ENCODE measurements around the gene FZR1. TPM values are rescaled to one million over a fixed set of nuclear protein-coding genes. Genes with fewer than 3 reads are reported as not detected.
A peak's percentile ranks its signal among the peaks of the same experiment; 100 is the strongest.

Gene FZR1
- total RNA-seq, 1 experiment from 2014 or later = 59.1 TPM

DNA sequence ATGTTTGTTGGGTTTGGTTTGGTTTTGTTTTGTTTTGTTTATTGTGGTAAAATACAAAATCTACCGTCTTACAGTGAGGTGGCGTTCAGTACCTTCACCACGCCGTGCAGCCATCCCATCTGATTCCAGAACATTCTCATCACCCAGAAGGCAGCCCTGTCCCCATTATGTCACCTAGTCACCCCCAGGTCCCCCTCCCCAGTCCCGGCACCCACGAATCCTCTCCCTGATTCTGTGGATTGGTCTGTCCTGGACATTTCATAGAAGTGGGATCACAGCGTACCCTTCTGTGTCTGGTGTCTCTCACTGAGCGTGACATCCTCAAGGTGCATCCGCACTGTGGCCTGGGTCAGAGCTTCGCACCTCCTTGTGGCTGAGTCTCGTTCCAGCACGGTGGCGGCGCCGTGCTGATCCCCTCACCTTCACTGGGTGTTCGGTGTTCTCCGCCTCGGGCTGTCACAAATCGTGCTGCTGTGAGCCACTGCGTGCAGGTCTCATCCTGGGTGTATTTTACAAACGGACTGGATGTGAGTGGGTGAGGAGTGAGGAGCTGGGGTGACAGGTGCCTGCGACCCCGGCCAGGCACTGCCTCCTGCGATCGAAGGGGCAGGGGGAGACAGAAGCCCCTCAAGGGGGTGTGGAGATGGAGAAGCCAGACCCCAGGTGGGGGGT, 32.3 kb downstream of the FZR1 start:
- Histone ChIP-seq H3K4me3 (ENCODE audit: low read depth, low read length) (no peak overlapping the region), H3K36me3 (ENCODE audit: control insufficient read depth, insufficient read depth, low read length) (no peaks in the 10 kb centered on the region), H3K9me3 (no peaks in the 10 kb centered on the region), H3K27me3 (replicated peaks; ENCODE audit: control insufficient read depth, insufficient read depth, low read length) (no peaks in the 10 kb centered on the region), H3K4me1 (no peaks in the 10 kb centered on the region)
- no TSS peak for BruUV-seq (replicated peaks)
- Mint-ChIP-seq H3K4me3 (ENCODE audit: unreplicated experiment) (no peak overlapping the region), H3K4me1 (ENCODE audit: low read depth, unreplicated experiment) (no peaks in the 10 kb centered on the region), H3K9me3 (ENCODE audit: unreplicated experiment) (no peaks in the 10 kb centered on the region), H3K36me3 (ENCODE audit: insufficient read depth, unreplicated experiment) (peaks cover 58% of the 10 kb centered on the region), H3K27ac (ENCODE audit: unreplicated experiment) (peak overlapping the region; percentile 56), H3K27me3 (ENCODE audit: insufficient read depth, unreplicated experiment) (no peaks in the 10 kb centered on the region)
- DNase-seq = no peak
- ChIA-PET CTCF (no interaction called here), POLR2A (no interaction called here)
- intact Hi-C loops (cut with micrococcal nuclease; ENCODE audit: unreplicated experiment) = no loop called here
- TF ChIP-seq, protein P1, sequence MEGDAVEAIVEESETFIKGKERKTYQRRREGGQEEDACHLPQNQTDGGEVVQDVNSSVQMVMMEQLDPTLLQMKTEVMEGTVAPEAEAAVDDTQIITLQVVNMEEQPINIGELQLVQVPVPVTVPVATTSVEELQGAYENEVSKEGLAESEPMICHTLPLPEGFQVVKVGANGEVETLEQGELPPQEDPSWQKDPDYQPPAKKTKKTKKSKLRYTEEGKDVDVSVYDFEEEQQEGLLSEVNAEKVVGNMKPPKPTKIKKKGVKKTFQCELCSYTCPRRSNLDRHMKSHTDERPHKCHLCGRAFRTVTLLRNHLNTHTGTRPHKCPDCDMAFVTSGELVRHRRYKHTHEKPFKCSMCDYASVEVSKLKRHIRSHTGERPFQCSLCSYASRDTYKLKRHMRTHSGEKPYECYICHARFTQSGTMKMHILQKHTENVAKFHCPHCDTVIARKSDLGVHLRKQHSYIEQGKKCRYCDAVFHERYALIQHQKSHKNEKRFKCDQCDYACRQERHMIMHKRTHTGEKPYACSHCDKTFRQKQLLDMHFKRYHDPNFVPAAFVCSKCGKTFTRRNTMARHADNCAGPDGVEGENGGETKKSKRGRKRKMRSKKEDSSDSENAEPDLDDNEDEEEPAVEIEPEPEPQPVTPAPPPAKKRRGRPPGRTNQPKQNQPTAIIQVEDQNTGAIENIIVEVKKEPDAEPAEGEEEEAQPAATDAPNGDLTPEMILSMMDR (IDR thresholded peaks at IDR 0.05; ENCODE audit: insufficient read depth in 1 of 2, low read depth in 1 of 2, low read length in 1 of 2, severe bottlenecking in 1 of 2, unreplicated experiment in 1 of 2) = no peak

DNA sequence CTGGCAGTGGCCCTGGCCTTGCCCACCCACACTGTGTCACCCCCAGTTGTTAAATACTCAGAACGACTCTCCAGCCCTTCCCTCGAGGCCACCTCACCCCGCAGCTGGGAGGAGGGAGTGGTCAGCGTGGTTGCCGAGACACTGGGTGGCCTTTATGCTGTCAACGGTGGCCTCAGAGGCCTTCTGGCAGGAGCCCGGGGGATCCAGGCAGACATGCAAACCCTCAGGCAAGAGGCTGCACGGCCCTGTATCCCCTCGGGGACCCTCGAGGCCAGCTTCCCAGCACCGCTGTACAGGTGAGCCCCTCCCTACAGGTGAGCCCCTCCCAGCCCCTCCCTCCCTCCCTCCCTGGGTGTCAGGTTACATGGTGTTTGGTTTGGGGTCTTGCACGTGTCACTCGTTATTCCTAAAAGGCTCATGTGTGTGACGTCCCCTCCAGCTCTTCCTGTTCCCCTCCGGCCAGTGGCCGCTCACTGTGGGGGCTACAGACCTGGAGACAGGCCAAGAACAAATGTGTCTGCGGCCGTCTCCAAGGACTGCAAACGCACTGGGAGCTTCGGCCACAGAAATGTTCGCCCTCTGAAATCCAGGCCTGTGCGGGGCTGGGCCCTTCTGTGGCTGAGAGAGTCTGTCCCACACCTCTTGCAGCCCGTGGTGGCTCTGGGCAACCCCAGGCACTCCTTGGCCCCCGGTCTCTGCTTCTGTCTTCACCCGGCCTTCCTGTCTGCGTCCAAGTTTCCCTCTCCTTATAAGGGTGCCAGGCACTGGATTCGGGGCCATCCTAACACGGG, 33.0 kb downstream of the FZR1 start, which contains the start of gene TEKTIP1:
Gene TEKTIP1 (plus strand): TSS at position 210 of the 791 bp plus-strand sequence. CDS start 4 bp downstream, at position 214.
- Mint-ChIP-seq H3K27ac (ENCODE audit: unreplicated experiment) (peak within 1 kb of the TSS; percentile 56), H3K4me1 (ENCODE audit: low read depth, unreplicated experiment) (no peaks in the 10 kb centered on the region), H3K27me3 (ENCODE audit: insufficient read depth, unreplicated experiment) (no peaks in the 10 kb centered on the region), H3K4me3 (ENCODE audit: unreplicated experiment) (no peak within 1 kb of the TSS), H3K36me3 (ENCODE audit: insufficient read depth, unreplicated experiment) (peaks cover 56% of the 10 kb centered on the region), H3K9me3 (ENCODE audit: unreplicated experiment) (no peaks in the 10 kb centered on the region)
- no TSS peak for BruUV-seq (replicated peaks)
- DNase-seq = peak in 1 of 2 experiments; percentile 22
- H3K27me3 ChIP-seq (replicated peaks; ENCODE audit: control insufficient read depth, insufficient read depth, low read length) = no peaks in the 10 kb centered on the region
- POLR2A ChIA-PET = no interaction called here
- H3K36me3 ChIP-seq (ENCODE audit: control insufficient read depth, insufficient read depth, low read length) = no peaks in the 10 kb centered on the region
- TF ChIP-seq, protein P1 (IDR thresholded peaks at IDR 0.05; ENCODE audit: insufficient read depth in 1 of 2, low read depth in 1 of 2, low read length in 1 of 2, severe bottlenecking in 1 of 2, unreplicated experiment in 1 of 2) = no peak
- CTCF ChIA-PET = no interaction called here
- intact Hi-C loops (cut with micrococcal nuclease; ENCODE audit: unreplicated experiment) = no loop called here
- H3K4me3 ChIP-seq (ENCODE audit: low read depth, low read length) = no peak within 1 kb of the TSS
- H3K9me3 ChIP-seq = no peaks in the 10 kb centered on the region
- H3K4me1 ChIP-seq = no peaks in the 10 kb centered on the region

DNA sequence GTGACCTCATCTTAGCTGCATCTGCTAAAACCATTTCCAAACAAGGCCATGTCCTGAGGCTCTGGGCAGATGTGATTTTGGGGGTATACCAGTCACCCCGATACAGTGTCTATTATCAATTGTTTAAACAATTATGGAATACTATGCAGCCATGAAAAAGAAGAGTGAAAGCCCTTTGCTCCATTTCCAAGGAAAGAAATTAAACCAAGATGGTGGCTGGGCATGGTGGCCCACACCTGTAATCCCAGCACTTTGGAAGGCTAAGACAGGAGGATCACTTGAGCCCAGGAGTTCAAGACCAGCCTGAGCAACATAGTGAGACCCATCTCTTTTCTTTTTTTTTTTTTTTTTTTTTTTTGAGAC, 33.6 kb downstream of the FZR1 start:
- POLR2A ChIA-PET = no interaction called here
- Mint-ChIP-seq H3K27ac (ENCODE audit: unreplicated experiment) (no peak overlapping the region), H3K27me3 (ENCODE audit: insufficient read depth, unreplicated experiment) (no peaks in the 10 kb centered on the region), H3K9me3 (ENCODE audit: unreplicated experiment) (no peaks in the 10 kb centered on the region), H3K4me1 (ENCODE audit: low read depth, unreplicated experiment) (no peaks in the 10 kb centered on the region), H3K36me3 (ENCODE audit: insufficient read depth, unreplicated experiment) (peaks cover 55% of the 10 kb centered on the region), H3K4me3 (ENCODE audit: unreplicated experiment) (no peak overlapping the region)
- H3K4me3 ChIP-seq (ENCODE audit: low read depth, low read length) = no peak overlapping the region
- H3K4me1 ChIP-seq = no peaks in the 10 kb centered on the region
- H3K9me3 ChIP-seq = no peaks in the 10 kb centered on the region
- CTCF ChIA-PET = no interaction called here
- no peak for DNase-seq
- H3K27me3 ChIP-seq (replicated peaks; ENCODE audit: control insufficient read depth, insufficient read depth, low read length) = no peaks in the 10 kb centered on the region
- intact Hi-C loops (cut with micrococcal nuclease; ENCODE audit: unreplicated experiment) = no loop called here
- TF ChIP-seq, protein P1 (IDR thresholded peaks at IDR 0.05; ENCODE audit: insufficient read depth in 1 of 2, low read depth in 1 of 2, low read length in 1 of 2, severe bottlenecking in 1 of 2, unreplicated experiment in 1 of 2) = no peak
- BruUV-seq (replicated peaks) = TSS peak; percentile 30
- H3K36me3 ChIP-seq (ENCODE audit: control insufficient read depth, insufficient read depth, low read length) = no peaks in the 10 kb centered on the region

Measured in Caco-2 (cell line).